Measurements from ENCODE around the gene NRG3.

GRCh38 chr10:82914655-82915136, 1039.7 kb downstream of the NRG3 start:
- no peak for TF ChIP-seq EZH2phosphoT487 (IDR thresholded peaks at IDR 0.05; ENCODE audit: borderline replicate concordance, low read depth, low read length)
- no peak for TF ChIP-seq CTCF (conservative IDR thresholded peaks at IDR 0.05; ENCODE audit: low read length)
